HG03460 (cell line): ENCODE results near the gene LRRC75B.
"Not testable (repeated sequence)": the region's sequence is repeated elsewhere in the genome, so short reads cannot be mapped to it uniquely, and the experiment has no call there.

ENCODE experiments used
- ATAC-seq: cut with Tn5 transposase; IDR thresholded peaks from one replicate; pipeline ENCODE4 v1.9.1; 2021; ENCODE audit not compliant: unreplicated experiment

The LRRC75B gene

GRCh38 chr22:24555165-24556039, 37.5 kb downstream of the LRRC75B start, which contains the start of gene SNRPD3:
TSS of gene SNRPD3 (plus strand) at chr22:24555999. CDS start at chr22:24557675, 1,676 bp downstream.
- peak; percentile 73 for ATAC-seq

DNA sequence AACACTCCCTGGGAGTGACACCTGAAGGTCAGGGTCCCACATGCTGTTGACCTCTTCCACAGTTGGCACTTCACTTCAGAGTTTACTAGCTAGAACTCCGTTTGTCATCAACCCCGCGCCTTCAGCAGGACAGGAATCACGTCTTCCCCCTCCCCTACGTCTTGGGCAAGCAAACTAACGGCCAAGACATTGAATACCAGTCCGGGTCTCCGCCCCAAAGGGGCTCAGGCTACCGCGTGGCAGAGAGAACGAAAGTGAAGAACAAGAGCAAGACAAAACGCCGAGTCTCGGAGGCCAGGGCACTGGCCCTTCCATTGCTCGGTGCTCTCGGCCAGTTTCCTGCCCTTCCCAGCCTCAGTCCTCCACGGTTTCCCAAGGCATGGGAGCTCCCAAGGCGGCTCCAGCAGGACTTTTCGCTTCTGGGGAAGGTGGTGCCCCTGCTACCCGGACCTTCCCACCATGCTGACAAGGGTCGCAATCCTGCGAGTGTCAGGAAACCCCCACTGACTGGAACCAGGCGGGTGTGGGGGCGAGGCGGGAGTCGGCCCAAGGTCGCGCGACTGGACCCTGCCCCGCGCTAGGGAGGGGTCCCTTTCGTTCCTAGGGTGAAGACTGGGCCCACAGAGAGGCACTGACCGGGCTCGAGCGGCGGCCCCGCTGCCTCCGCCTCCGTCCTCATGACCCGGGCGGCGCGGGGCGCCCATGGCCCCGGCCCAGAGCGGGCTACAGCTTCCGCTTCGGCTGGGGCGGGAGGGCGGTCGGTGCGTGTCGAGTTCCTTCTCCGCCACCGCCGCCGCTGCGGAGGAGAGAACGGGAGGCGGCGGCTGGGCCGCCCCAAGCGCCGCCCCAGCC, 38.3 kb downstream of the LRRC75B start, which contains the start of gene GUCD1:
GUCD1 (minus strand) TSS at position 826 of the 852 bp plus-strand sequence; CDS start at position 679, 147 bp downstream.
- peak; percentile 10 for ATAC-seq

DNA sequence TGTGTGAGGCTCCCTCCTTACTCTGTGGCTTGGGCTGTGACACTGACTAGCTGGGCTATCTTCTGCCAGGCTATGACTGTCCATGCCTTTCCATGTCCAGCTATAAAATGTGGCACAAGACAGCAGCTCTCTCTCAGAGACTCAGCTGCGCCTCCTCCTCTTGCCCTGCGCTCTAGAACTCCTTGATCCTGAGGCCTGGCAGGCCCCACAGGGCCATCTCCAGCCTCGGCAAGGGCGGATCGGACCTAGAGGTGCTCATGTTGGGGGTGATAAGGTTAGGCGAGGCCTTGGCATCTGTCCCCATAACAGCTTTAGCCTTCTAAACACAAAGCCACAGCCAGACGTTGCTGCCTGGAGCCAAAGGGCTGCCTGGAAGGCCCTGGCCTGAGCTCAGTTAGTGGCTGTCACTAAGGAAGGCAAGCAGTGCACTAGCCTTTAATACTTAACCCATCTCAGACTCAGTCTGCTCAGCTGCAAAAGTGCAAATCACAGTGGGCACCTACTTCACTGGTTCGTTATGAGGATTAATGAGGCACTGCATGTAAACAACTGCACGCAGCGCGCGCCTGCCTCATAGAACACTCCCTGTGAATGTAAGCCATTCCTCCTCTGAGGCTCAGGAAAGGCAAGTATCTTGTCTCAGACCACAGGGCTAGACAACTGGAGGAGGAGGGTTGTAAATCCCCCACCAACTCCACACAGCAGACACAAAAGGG, 39.1 kb downstream of the LRRC75B start:
- ATAC-seq, result no peak

DNA sequence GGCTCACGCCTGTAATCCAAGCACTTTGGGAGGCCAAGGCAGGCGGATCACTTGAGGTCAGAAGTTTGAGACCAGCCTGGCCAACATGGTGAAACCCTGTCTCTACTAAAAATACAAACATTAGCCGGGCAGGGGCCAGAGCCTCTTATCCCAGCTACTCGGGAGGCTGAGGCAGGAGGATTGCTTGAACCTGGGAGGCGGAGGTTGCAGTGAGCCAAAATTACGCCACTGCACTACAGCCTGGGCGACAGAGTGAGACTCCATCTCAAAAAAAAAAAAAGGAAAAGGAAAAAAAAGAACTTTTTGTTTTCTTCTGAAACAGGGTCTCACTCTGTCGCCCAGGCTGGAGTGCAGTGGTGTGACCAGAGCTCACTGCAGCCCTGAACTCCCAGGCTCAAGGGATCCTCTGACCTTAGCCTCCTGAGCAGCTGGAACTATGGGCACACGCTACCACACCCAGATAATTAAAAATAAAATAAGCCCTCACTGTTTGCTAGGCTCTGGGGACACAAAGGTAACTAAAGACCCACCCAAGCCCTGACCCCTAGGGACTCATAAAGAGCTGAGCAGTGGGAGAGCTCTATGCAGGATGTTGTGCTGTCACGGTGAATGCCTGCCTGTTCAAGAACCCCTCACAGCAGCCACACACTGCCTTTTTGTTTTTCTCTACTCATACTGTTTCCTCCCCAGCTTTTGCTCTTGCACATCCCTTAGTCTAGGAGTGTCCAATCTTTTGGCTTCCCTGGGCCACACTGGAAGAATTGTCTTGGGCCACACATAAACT, 40.2 kb downstream of the LRRC75B start:
- not testable (repeated sequence) for ATAC-seq

DNA sequence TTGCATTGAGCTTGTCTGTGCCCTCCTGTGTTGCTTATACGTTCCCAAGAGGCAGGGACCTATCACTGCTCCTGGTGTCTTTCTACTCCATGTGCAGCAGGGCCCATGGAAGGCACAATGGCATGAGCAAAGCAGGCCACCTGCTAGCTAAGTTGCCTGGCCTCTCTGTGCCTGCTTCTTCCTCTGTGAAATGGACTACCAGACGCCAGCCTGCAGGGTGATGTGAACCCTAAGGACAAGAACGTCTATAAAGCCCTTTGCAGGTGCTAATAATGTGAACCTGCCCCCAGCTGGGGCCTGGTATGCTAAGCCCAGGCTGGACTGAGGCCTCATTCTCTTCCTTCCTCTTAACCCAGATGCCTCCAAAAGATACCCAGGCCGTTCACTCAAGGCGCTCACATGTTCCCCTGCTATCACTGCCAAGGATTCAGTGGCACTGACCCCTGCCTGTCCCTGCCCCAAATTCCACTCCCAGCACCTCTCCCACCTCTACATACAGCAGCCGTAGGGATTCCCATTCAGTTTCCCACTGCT, 41.9 kb downstream of the LRRC75B start:
- no peak for ATAC-seq

GRCh38 chr22:24550028-24550901, 42.6 kb downstream of the LRRC75B start:
- ATAC-seq, result no peak

- no peak for ATAC-seq
These were observed 44.1 kb downstream of the LRRC75B start for GRCh38 chr22:24548812-24549211.

DNA sequence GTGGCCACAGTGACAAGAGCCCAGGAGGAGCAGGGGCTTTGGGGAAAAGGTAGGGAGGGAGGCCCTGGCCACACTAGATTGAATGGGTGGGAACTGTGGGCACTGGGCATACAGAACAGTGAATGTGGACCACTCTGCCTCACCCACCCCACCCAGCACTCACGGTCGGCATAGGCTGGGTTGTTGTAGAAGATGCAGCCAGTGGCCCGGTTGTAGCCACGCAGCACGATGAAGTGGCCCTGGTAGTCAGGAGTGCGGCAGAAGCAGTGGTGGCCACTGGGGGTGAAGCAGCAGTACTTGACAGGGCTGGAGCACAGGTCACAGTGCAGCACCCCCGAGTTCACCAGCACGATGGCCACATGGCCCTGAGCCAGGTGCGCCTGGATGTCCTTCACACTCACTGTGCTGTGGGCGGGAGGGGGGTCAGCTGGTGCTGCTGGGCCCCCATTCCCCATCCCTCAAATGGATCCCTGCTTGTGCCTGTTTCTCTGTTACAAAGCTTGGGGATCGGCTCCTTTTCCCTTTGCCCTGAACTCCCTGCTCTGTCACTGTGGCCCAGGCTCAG, 49.1 kb downstream of the LRRC75B start:
- ATAC-seq, result no peak

GRCh38 chr22:24543185-24543601, 49.7 kb downstream of the LRRC75B start:
- no peak for ATAC-seq

DNA sequence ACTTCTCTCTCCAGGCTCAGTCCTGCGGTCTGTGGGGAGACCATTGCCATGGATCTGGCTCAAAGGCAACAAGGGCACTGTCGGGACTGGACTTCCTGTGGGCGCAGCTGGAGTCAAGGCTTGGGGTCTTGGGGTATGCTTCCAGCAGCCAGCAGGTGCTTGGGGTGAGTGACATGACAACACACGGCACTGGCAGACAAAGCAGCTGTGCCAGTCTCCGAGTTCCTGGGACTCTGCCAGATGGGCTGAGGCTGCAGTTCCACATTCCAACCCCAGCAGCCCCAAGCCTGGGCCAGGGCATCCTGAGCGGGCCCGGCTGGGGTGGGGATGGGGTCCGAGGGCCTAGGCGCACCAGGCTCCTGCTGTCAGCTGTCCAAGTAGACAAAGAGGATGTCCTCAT, 50.2 kb downstream of the LRRC75B start:
- ATAC-seq, result no peak

DNA sequence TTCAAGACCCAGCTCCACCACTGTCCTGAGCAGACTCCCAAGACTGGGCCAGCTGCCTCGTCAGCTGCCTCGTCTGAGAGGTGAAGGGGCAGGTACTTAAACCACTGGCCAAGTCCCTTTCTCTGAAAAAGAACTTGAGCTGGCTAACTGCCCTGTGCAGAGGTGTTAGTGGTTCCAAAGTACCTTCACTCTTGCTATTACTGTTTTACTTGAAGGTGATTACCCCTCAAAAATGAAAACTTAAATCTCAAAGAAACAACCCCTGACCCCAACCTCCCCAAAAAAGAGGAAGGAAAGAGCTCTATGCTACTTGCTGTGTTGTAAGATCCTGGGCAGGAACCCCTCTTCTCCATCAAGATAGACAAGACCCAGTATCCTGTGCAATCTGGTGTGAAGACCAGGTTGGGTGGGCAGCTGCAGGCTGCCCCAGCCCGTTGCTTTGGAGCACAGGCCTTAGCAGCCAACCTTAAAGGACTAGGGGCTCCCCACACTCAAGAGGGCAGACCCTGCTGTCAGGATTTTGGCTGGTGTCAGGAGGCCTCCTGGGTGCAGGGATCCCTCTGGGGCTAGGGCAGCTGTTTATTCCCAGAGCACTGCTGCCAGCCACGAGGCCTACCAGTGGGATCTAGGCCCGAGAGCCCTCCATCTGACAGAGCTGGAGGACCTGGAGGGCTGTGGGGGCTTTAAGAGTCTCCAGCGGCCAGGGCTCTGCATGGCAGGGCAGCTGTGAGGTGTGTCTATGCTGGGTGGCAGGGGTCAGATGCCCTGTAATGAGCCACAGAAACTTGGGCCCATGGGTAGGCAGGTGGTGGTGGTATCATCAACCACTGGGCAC, 51.0 kb downstream of the LRRC75B start:
- ATAC-seq, result no peak

DNA sequence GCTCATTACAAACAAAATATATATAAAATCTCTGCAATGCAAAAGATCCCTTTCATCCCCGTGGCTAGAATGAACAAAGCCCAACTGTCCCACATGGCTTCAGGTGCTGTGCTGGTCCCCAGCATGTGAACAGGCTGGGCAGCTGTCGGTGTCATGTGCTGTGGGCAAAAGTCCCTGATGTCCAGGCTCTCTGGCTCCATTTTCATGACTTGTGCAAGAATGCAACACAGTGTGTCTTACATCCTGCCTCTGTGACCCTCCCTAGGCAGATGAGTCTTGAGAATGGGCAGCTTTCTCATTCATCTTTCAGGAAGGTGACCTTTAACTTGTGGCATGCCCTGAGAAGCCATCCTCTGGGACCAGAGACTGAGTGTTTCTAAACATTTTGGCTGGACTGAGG, 52.4 kb downstream of the LRRC75B start:
- no peak for ATAC-seq

GRCh38 chr22:24536089-24536488, 56.8 kb downstream of the LRRC75B start:
- ATAC-seq, result no peak
